Esophagus muscularis mucosa (tissue), 4 donors: ENCODE measurements around the gene GABARAP. TPM values are rescaled to one million over a fixed set of nuclear protein-coding genes. Genes with fewer than 3 reads are reported as not detected.
A peak's percentile ranks its signal among the peaks of the same experiment; 100 is the strongest.

Experiments used
- DNase-seq: peaks from one replicate; pipeline ENCODE4 v3.0.0-alpha.2; 2017; ENCODE audit errors: extremely low spot score
- H3K27ac ChIP-seq, 4 donors: fragments of 200-600 bp; sonication (generic); replicated peaks in 1 of 4; 1 replicate in 3 of 4; 2 replicates in 1 of 4; pipeline ENCODE4 v1.5.1; 2016 to 2019; ENCODE audit warnings: mild to moderate bottlenecking in 1 of 4
- H3K27me3 ChIP-seq, 4 donors: fragments of 200-600 bp; sonication (generic); one replicate each; pipeline versions ENCODE4 v1.5.1 to v1.6.0; 2016 to 2019
- H3K36me3 ChIP-seq, 4 donors: fragments of 200-600 bp; sonication (generic); one replicate each; pipeline ENCODE4 v1.5.1; 2016 to 2019
- H3K4me1 ChIP-seq, 4 donors: fragments of 200-600 bp; sonication (generic); one replicate each; pipeline ENCODE4 v1.5.1; 2016 to 2019
- H3K4me3 ChIP-seq, 4 donors: fragments of 200-600 bp; sonication (generic); 1 replicate in 2 of 4; 2 replicates in 2 of 4; pipeline ENCODE4 v1.5.1; 2016 to 2019; ENCODE audit warnings: mild to moderate bottlenecking in 4 of 4, moderate library complexity in 1 of 4
- H3K9me3 ChIP-seq, 4 donors: fragments of 200-600 bp; sonication (generic); 1 replicate in 3 of 4; 2 replicates in 1 of 4; pipeline ENCODE4 v1.5.1; 2016 to 2019
- CTCF ChIP-seq, 3 experiments: fragments of 200-600 bp in 2 of 3; fragments of 450-650 bp in 1 of 3; sonication (generic) in 2 of 3; IDR thresholded peaks; one replicate each; pipeline ENCODE4 v1.5.1; 2017 to 2019; ENCODE audit warnings: antibody characterized with exemption in 3 of 3, mild to moderate bottlenecking in 2 of 3, moderate library complexity in 1 of 3
- EP300 ChIP-seq: sonication (generic); formaldehyde crosslinking; IDR thresholded peaks from one replicate; pipeline ENCODE4 v1.6.1; 2017; ENCODE audit warnings: antibody characterized with exemption
- POLR2A ChIP-seq: fragments of 450-650 bp; IDR thresholded peaks from one replicate; pipeline ENCODE4 v1.6.1; 2017; ENCODE audit warnings: antibody characterized with exemption, moderate library complexity, mild to moderate bottlenecking, low read depth
- POLR2AphosphoS5 ChIP-seq, 2 donors: sonication (generic); formaldehyde crosslinking; IDR thresholded peaks; one replicate each; pipeline ENCODE4 v1.6.1; 2017; ENCODE audit warnings: antibody characterized with exemption in 2 of 2
- WGBS: methylation state at CpG from one replicate; pipeline ENCODE4 v1.1.5; 2018; 5-methylcytosine and 5-hydroxymethylcytosine counted together
- intact Hi-C: fragments of 100-400 bp; cut with DNase I; formaldehyde crosslinking; loops from one replicate; pipeline ENCODE4 v1.15.1; 2023
- total RNA-seq, 4 donors: library from RNA; depleted of rRNA; stranded (reverse); fragments of >200 nt; gene quantifications; one replicate each; pipeline versions ENCODE4 v1.1.0 to v1.2.1, GENCODE V29; 2016

GABARAP gene
- total RNA-seq, 4 donors from 2014 or later: 360 to 524 (median 408) TPM

- intact Hi-C loops: no loop called here
- no peak for DNase-seq
- peak overlapping the region; percentile 56 to 68 (median 62) for H3K4me3 ChIP-seq
- H3K27ac ChIP-seq: peak overlapping the region; percentile 92 to 99 (median 97)
- TF ChIP-seq EP300 (no peak), POLR2A (no peak), CTCF (IDR thresholded peaks at IDR 0.05) (no peak), POLR2AphosphoS5 (IDR thresholded peaks at IDR 0.05) (no peak)
- H3K27me3 ChIP-seq: no peaks in the 10 kb centered on the region
- 16% methylated on average over 7 of the region's 7 CpGs for WGBS
- H3K36me3 ChIP-seq: peaks cover 0 to 11% (median 5%) of the 10 kb centered on the region in 4 donors
- peaks cover 55 to 84% (median 83%) of the 10 kb centered on the region in 4 donors for H3K4me1 ChIP-seq
- H3K9me3 ChIP-seq: no peaks in the 10 kb centered on the region
Observed at GRCh38 chr17:7216242-7217112, 25.8 kb downstream of the GABARAP start.

GRCh38 chr17:7215652-7216180 is 26.5 kb downstream of the GABARAP start:
- Histone ChIP-seq H3K27me3 (no peaks in the 10 kb centered on the region), H3K27ac (peak overlapping the region; percentile 92 to 99 (median 97)), H3K4me3 (peak overlapping the region; percentile 56 to 68 (median 64)), H3K36me3 (peaks cover 0 to 3% (median 0%) of the 10 kb centered on the region in 4 donors), H3K9me3 (no peaks in the 10 kb centered on the region), H3K4me1 (peaks cover 50 to 84% (median 82%) of the 10 kb centered on the region in 4 donors)
- 16% methylated on average over 6 of the region's 10 CpGs for WGBS
- no peak for TF ChIP-seq CTCF (IDR thresholded peaks at IDR 0.05)
- intact Hi-C loops: no loop called here
- DNase-seq: no peak

GRCh38 chr17:7215136-7215638 is 27.1 kb downstream of the GABARAP start:
- Histone ChIP-seq H3K4me3 (peak overlapping the region; percentile 62 to 64 (median 64)), H3K9me3 (no peaks in the 10 kb centered on the region), H3K36me3 (no peaks in the 10 kb centered on the region), H3K27ac (peak overlapping the region; percentile 92 to 99 (median 97)), H3K4me1 (peaks cover 49 to 81% (median 77%) of the 10 kb centered on the region in 4 donors), H3K27me3 (no peaks in the 10 kb centered on the region)
- 19% methylated on average over 9 of the region's 9 CpGs for whole genome bisulfite sequencing
- DNase-seq: peak; percentile 99
- TF ChIP-seq CTCF (IDR thresholded peaks at IDR 0.05) (no peak), POLR2AphosphoS5 (IDR thresholded peaks at IDR 0.05) (peak in 1 of 2 donors; percentile 77)
- intact Hi-C loops: no loop called here

GRCh38 chr17:7214300-7215135 is 27.7 kb downstream of the GABARAP start:
- H3K36me3 ChIP-seq: no peaks in the 10 kb centered on the region
- peak; percentile 100 for DNase-seq
- TF ChIP-seq CTCF (IDR thresholded peaks at IDR 0.05): peak; percentile 18 to 51 (median 39)
- no peak for TF ChIP-seq EP300
- no peak for TF ChIP-seq POLR2A
- peak; percentile 36 to 62 for TF ChIP-seq POLR2AphosphoS5 (IDR thresholded peaks at IDR 0.05)
- H3K4me3 ChIP-seq: peak overlapping the region; percentile 62 to 64 (median 64)
- intact Hi-C loops: no loop called here
- H3K27ac ChIP-seq: peak overlapping the region; percentile 92 to 99 (median 97)
- 1% methylated on average over 35 of the region's 45 CpGs for WGBS
- H3K4me1 ChIP-seq: peaks cover 49 to 79% (median 75%) of the 10 kb centered on the region in 4 donors
- no peaks in the 10 kb centered on the region for H3K9me3 ChIP-seq
- no peaks in the 10 kb centered on the region for H3K27me3 ChIP-seq
